Peyer's patch (tissue), 4 donors: ENCODE measurements around the gene ZBTB7C. TPM values are rescaled to one million over a fixed set of nuclear protein-coding genes. Genes with fewer than 3 reads are reported as not detected.
"Not testable (repeated sequence)": the region's sequence is repeated elsewhere in the genome, so short reads cannot be mapped to it uniquely, and the experiment has no call there.

ENCODE experiments used
- DNase-seq, 3 donors: peaks; one replicate each; pipeline ENCODE4 v3.0.0-alpha.2; 2017 to 2019
- H3K27ac ChIP-seq, 4 donors: fragments of 200-600 bp; sonication (generic); one replicate each; pipeline ENCODE4 v1.5.1; 2016 to 2019
- H3K27me3 ChIP-seq, 2 donors: fragments of 200-600 bp; sonication (generic); one replicate each; pipeline ENCODE4 v1.5.1; 2019
- H3K36me3 ChIP-seq, 3 donors: fragments of 200-600 bp; sonication (generic); one replicate each; pipeline ENCODE4 v1.5.1; 2016 to 2019
- H3K4me1 ChIP-seq, 4 donors: fragments of 200-600 bp; sonication (generic); one replicate each; pipeline ENCODE4 v1.5.1; 2016 to 2019
- H3K4me3 ChIP-seq, 4 donors: fragments of 200-600 bp; sonication (generic); 1 replicate in 3 of 4; 2 replicates in 1 of 4; pipeline ENCODE4 v1.5.1; 2016 to 2019; ENCODE audit warnings: mild to moderate bottlenecking in 1 of 4
- H3K9me3 ChIP-seq, 4 donors: fragments of 200-600 bp; sonication (generic); one replicate each; pipeline ENCODE4 v1.5.1; 2016 to 2019; ENCODE audit warnings: mild to moderate bottlenecking in 1 of 4
- CTCF ChIP-seq, 6 experiments: fragments of 450-650 bp in 4 of 6; fragments of 200-600 bp in 2 of 6; sonication (generic) in 1 of 6; IDR thresholded peaks; one replicate each; pipeline ENCODE4 v1.5.1; 2017 to 2019; ENCODE audit warnings: antibody characterized with exemption in 6 of 6, mild to moderate bottlenecking in 3 of 6, moderate library complexity in 1 of 6
- POLR2A ChIP-seq, 2 donors: fragments of 450-650 bp; IDR thresholded peaks; one replicate each; pipeline ENCODE4 v1.5.1; 2017; ENCODE audit warnings: antibody characterized with exemption in 2 of 2, mild to moderate bottlenecking in 2 of 2, moderate library complexity in 2 of 2
- total RNA-seq, 4 donors: library from RNA; depleted of rRNA; stranded (reverse); fragments of >200 nt; gene quantifications; one replicate each; pipeline ENCODE4 v1.1.0, GENCODE V29; 2016

ZBTB7C gene
- total RNA-seq, 4 donors from 2014 or later: 10.5 to 15.7 (median 14.2) TPM

GRCh38 chr18:48441405-48441881 lies 32.3 kb upstream of the ZBTB7C start:
- TF ChIP-seq POLR2A (IDR thresholded peaks at IDR 0.05): no peak
- no peak for TF ChIP-seq CTCF (IDR thresholded peaks at IDR 0.05)

GRCh38 chr18:48440924-48441323 lies 31.7 kb upstream of the ZBTB7C start:
- TF ChIP-seq POLR2A (IDR thresholded peaks at IDR 0.05) (no peak), CTCF (IDR thresholded peaks at IDR 0.05) (no peak)
- Histone ChIP-seq H3K27me3 (no peaks in the 10 kb centered on the region), H3K9me3 (no peaks in the 10 kb centered on the region), H3K4me1 (no peaks in the 10 kb centered on the region), H3K4me3 (no peak overlapping the region), H3K27ac (no peak overlapping the region), H3K36me3 (no peaks in the 10 kb centered on the region)
- DNase-seq: no peak

More at GRCh38 chr18:48441405-48441881, 32.3 kb upstream of the ZBTB7C start:
- no peaks in the 10 kb centered on the region for H3K36me3 ChIP-seq
- no peaks in the 10 kb centered on the region for H3K27me3 ChIP-seq
- H3K4me3 ChIP-seq: no peak overlapping the region
- DNase-seq: no peak
- H3K27ac ChIP-seq: no peak overlapping the region
- no peaks in the 10 kb centered on the region for H3K4me1 ChIP-seq
- no peaks in the 10 kb centered on the region for H3K9me3 ChIP-seq

DNA sequence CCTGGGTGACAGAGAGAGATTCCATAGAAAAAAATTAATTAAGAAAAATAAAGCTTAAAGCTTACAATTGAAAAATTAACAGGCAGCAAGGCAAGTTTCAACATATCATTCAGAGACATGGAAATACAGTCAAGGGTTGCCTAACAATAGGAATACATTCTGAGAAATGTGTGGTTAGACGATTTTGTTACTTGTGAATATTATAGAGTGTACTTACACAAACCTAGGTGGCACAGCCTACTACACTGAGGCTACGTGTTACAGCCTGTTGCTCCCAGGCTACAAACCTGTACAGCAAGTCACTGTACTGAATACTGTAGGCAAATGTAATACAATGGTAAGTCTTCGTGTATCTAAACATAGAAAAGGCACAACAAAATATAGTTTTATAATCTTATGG lies 27.7 kb upstream of the ZBTB7C start:
- H3K27me3 ChIP-seq: no peaks in the 10 kb centered on the region
- H3K4me3 ChIP-seq: no peak overlapping the region
- TF ChIP-seq CTCF (IDR thresholded peaks at IDR 0.05) (no peak), POLR2A (IDR thresholded peaks at IDR 0.05) (no peak)
- H3K36me3 ChIP-seq: no peaks in the 10 kb centered on the region
- no peak for DNase-seq
- H3K4me1 ChIP-seq: no peaks in the 10 kb centered on the region
- no peak overlapping the region for H3K27ac ChIP-seq
- no peaks in the 10 kb centered on the region for H3K9me3 ChIP-seq

GRCh38 chr18:48434382-48434781 lies 25.2 kb upstream of the ZBTB7C start:
- DNase-seq, H3K27me3 ChIP-seq, H3K9me3 ChIP-seq, H3K4me1 ChIP-seq, H3K36me3 ChIP-seq, H3K27ac ChIP-seq, H3K4me3 ChIP-seq: not testable (repeated sequence)

- H3K27ac ChIP-seq: no peak overlapping the region
- H3K9me3 ChIP-seq: no peaks in the 10 kb centered on the region
- H3K4me1 ChIP-seq: no peaks in the 10 kb centered on the region
- TF ChIP-seq POLR2A (IDR thresholded peaks at IDR 0.05) (no peak), CTCF (IDR thresholded peaks at IDR 0.05) (no peak)
- H3K36me3 ChIP-seq: no peaks in the 10 kb centered on the region
- H3K27me3 ChIP-seq: no peaks in the 10 kb centered on the region
- DNase-seq: no peak
- no peak overlapping the region for H3K4me3 ChIP-seq
Measured at GRCh38 chr18:48433541-48433940, 24.4 kb upstream of the ZBTB7C start.

- Histone ChIP-seq H3K4me3 (no peak overlapping the region), H3K4me1 (no peaks in the 10 kb centered on the region), H3K27ac (no peak overlapping the region), H3K9me3 (no peaks in the 10 kb centered on the region), H3K27me3 (no peaks in the 10 kb centered on the region), H3K36me3 (no peaks in the 10 kb centered on the region)
- TF ChIP-seq POLR2A (IDR thresholded peaks at IDR 0.05): no peak
- no peak for TF ChIP-seq CTCF (IDR thresholded peaks at IDR 0.05)
- no peak for DNase-seq
Measured at GRCh38 chr18:48430150-48430549, 21.0 kb upstream of the ZBTB7C start.
